B cell (primary cell): ENCODE data around the gene RGR.

Experiments
- EZH2 ChIP-seq: IDR thresholded peaks from 2 replicates; pipeline ENCODE4 v1.6.1; 2012; ENCODE audit warnings: borderline replicate concordance, low read depth, mild to moderate bottlenecking, moderate library complexity, low read length; ENCODE audit not compliant: insufficient read depth, poor library complexity, severe bottlenecking
- TF ChIP-seq, protein P1 (sequence below): fragments of 200-600 bp; IDR thresholded peaks from one replicate; pipeline ENCODE4 v1.8.0; 2022; ENCODE audit warnings: antibody characterized with exemption, mild to moderate bottlenecking

- TF ChIP-seq, protein P1, sequence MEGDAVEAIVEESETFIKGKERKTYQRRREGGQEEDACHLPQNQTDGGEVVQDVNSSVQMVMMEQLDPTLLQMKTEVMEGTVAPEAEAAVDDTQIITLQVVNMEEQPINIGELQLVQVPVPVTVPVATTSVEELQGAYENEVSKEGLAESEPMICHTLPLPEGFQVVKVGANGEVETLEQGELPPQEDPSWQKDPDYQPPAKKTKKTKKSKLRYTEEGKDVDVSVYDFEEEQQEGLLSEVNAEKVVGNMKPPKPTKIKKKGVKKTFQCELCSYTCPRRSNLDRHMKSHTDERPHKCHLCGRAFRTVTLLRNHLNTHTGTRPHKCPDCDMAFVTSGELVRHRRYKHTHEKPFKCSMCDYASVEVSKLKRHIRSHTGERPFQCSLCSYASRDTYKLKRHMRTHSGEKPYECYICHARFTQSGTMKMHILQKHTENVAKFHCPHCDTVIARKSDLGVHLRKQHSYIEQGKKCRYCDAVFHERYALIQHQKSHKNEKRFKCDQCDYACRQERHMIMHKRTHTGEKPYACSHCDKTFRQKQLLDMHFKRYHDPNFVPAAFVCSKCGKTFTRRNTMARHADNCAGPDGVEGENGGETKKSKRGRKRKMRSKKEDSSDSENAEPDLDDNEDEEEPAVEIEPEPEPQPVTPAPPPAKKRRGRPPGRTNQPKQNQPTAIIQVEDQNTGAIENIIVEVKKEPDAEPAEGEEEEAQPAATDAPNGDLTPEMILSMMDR = no peak
- TF ChIP-seq EZH2 = no peak
Measured at GRCh38 chr10:84234479-84234878, 10.4 kb upstream of the RGR start.
